A673 (cell line): ENCODE measurements around the gene IFT20.

Experiments used
- EZH2 ChIP-seq: fragments of 200-600 bp; sonication (generic); IDR thresholded peaks from 2 replicates; pipeline ENCODE4 v1.6.1; 2017; ENCODE audit warnings: borderline replicate concordance, low read depth, mild to moderate bottlenecking, mixed read lengths, antibody characterized with exemption, low read length; ENCODE audit not compliant: poor library complexity, severe bottlenecking
- TF ChIP-seq, protein P1 (sequence below): fragments of 300-800, 200-600 bp; sonication (generic); conservative IDR thresholded peaks from 2 replicates; pipeline ENCODE4 v1.5.1; 2017; ENCODE audit warnings: low read depth, mild to moderate bottlenecking, antibody characterized with exemption, low read length, moderate library complexity, mixed read lengths

DNA sequence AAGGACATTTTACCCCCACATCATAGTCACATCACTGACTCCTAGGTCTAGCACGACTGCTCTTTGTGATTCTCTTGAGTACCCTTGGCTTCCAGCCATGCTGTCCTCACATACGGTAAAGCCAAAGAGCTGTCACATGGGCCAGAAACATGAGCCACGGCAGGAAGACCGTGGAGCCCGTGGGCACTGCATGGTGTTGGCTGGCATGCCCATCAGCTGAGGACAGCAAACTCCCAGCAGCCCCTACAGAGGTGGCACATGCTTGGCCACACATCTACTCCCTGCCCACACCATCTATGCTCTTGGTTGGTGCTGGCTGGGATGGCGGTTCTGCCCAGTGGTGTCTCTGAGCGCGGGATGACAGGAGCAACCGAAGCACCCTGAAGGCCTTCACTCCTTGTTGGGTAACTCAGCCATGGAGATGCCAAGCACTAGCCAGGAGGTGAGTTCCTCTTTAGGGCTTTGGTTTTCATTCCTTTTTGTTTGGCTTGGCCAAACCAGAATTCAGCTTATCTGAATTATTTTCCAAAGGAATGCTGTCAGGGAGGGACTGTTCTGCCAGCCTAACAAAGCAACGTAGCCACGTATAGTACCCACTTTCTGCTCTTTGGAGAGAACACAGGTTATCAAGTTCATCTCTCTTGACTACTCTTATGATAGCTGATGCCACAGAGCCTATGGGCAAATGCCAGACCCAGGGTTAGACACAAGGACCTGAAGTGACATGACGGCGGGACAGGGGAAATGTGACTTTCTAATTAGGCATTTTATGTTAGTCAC lies 10.3 kb upstream of the IFT20 start:
- TF ChIP-seq, protein P1, sequence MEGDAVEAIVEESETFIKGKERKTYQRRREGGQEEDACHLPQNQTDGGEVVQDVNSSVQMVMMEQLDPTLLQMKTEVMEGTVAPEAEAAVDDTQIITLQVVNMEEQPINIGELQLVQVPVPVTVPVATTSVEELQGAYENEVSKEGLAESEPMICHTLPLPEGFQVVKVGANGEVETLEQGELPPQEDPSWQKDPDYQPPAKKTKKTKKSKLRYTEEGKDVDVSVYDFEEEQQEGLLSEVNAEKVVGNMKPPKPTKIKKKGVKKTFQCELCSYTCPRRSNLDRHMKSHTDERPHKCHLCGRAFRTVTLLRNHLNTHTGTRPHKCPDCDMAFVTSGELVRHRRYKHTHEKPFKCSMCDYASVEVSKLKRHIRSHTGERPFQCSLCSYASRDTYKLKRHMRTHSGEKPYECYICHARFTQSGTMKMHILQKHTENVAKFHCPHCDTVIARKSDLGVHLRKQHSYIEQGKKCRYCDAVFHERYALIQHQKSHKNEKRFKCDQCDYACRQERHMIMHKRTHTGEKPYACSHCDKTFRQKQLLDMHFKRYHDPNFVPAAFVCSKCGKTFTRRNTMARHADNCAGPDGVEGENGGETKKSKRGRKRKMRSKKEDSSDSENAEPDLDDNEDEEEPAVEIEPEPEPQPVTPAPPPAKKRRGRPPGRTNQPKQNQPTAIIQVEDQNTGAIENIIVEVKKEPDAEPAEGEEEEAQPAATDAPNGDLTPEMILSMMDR: no peak
- TF ChIP-seq EZH2: no peak
